Glutamatergic neuron (in vitro differentiated cells): Measurements from ENCODE around the gene RASAL2. TPM values are rescaled to one million over a fixed set of nuclear protein-coding genes. Genes with fewer than 3 reads are reported as not detected.

Source experiments
- DNase-seq: peaks from one replicate; pipeline ENCODE4 v3.0.0; 2022
- H3K27ac Mint-ChIP-seq: one replicate; pipeline ENCODE4 v1.8.0; 2020; ENCODE audit warnings: mild to moderate bottlenecking, mixed read lengths, inconsistent platforms; ENCODE audit not compliant: unreplicated experiment
- H3K27me3 Mint-ChIP-seq: one replicate; pipeline ENCODE4 v1.8.0; 2020; ENCODE audit warnings: mild to moderate bottlenecking, moderate library complexity, mixed read lengths, inconsistent platforms; ENCODE audit not compliant: unreplicated experiment
- H3K36me3 Mint-ChIP-seq: one replicate; pipeline ENCODE4 v1.8.0; 2020; ENCODE audit warnings: mild to moderate bottlenecking, mixed read lengths, inconsistent platforms; ENCODE audit not compliant: unreplicated experiment
- H3K4me1 Mint-ChIP-seq: one replicate; pipeline ENCODE4 v1.8.0; 2020; ENCODE audit warnings: mild to moderate bottlenecking, low read depth, mixed read lengths, inconsistent platforms; ENCODE audit not compliant: unreplicated experiment
- H3K4me3 Mint-ChIP-seq: one replicate; pipeline ENCODE4 v1.8.0; 2020; ENCODE audit warnings: mild to moderate bottlenecking, mixed read lengths, inconsistent platforms; ENCODE audit not compliant: unreplicated experiment
- H3K9me3 Mint-ChIP-seq: one replicate; pipeline ENCODE4 v1.8.0; 2020; ENCODE audit warnings: mild to moderate bottlenecking, moderate library complexity, mixed read lengths, inconsistent platforms; ENCODE audit not compliant: unreplicated experiment
- total RNA-seq: library from RNA; stranded (reverse); fragmentation: NEBNext Ultra II Directional; extraction: Animal tissue kit (Norgen Biotek cat#: 25700); gene quantifications from one replicate; pipeline ENCODE4 v1.2.1, GENCODE V29; 2021; ENCODE audit not compliant: unreplicated experiment
- TF ChIP-seq, protein P1 (sequence below): fragments of 200-600 bp; sonication (generic); IDR thresholded peaks from one replicate; pipeline ENCODE4 v1.5.0; 2021; ENCODE audit not compliant: partially characterized antibody, unreplicated experiment

Gene RASAL2
- total RNA-seq, 1 donor from 2014 or later = 12.4 TPM

DNA sequence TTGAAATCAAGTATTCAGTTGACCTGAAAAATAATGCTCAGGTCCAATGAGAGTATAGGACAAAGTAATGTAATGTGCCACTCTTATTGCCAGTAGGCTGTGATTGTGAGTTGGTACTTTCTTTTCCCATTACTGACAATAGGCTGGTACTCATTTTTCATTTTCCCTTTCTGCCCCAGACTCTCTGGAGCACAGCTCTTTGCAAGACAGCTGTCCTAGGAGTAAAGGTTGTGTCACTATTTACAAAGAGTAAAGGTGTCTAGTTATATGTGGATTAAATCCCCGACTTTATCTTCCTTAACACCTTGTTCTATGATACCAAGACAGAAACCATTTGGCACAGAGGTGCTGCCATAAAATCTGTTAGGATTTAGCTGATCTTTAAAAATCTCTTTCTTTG, 32.3 kb upstream of the RASAL2 start:
- H3K36me3 Mint-ChIP-seq = no peaks in the 10 kb centered on the region
- no peak for DNase-seq
- peaks cover 10% of the 10 kb centered on the region for H3K4me1 Mint-ChIP-seq
- H3K9me3 Mint-ChIP-seq = no peaks in the 10 kb centered on the region
- H3K4me3 Mint-ChIP-seq = no peak overlapping the region
- TF ChIP-seq, protein P1, sequence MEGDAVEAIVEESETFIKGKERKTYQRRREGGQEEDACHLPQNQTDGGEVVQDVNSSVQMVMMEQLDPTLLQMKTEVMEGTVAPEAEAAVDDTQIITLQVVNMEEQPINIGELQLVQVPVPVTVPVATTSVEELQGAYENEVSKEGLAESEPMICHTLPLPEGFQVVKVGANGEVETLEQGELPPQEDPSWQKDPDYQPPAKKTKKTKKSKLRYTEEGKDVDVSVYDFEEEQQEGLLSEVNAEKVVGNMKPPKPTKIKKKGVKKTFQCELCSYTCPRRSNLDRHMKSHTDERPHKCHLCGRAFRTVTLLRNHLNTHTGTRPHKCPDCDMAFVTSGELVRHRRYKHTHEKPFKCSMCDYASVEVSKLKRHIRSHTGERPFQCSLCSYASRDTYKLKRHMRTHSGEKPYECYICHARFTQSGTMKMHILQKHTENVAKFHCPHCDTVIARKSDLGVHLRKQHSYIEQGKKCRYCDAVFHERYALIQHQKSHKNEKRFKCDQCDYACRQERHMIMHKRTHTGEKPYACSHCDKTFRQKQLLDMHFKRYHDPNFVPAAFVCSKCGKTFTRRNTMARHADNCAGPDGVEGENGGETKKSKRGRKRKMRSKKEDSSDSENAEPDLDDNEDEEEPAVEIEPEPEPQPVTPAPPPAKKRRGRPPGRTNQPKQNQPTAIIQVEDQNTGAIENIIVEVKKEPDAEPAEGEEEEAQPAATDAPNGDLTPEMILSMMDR = no peak
- no peaks in the 10 kb centered on the region for H3K27me3 Mint-ChIP-seq
- H3K27ac Mint-ChIP-seq = no peak overlapping the region

GRCh38 chr1:178064191-178064821, 29.6 kb upstream of the RASAL2 start:
- Mint-ChIP-seq H3K36me3 (no peaks in the 10 kb centered on the region), H3K9me3 (peaks cover 2% of the 10 kb centered on the region), H3K4me3 (no peak overlapping the region), H3K4me1 (peaks cover 4% of the 10 kb centered on the region), H3K27me3 (no peaks in the 10 kb centered on the region), H3K27ac (no peak overlapping the region)
- TF ChIP-seq, protein P1 = no peak
- no peak for DNase-seq

DNA sequence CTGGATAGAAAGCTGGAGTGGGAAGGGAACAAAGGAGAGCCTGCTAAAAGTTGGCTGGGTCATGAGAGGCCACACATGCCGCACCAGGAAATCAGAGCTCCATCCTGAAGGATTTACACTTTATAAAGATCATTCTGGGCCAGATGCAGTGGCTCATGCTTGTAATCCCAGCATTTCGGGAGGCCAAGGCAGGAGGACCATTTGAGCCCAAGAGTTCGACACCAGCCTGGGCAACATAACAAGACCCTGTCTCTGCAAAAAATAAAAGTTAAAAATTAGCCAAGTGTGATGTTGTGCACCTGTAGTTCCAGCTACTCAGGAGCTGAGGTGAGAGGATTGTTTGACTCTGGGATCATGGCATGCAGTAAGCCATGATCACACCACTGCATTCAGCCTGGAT, 28.7 kb upstream of the RASAL2 start:
- Mint-ChIP-seq H3K27me3 (no peaks in the 10 kb centered on the region), H3K36me3 (no peaks in the 10 kb centered on the region), H3K4me1 (peaks cover 4% of the 10 kb centered on the region), H3K4me3 (no peak overlapping the region), H3K9me3 (peaks cover 2% of the 10 kb centered on the region), H3K27ac (no peak overlapping the region)
- TF ChIP-seq, protein P1 = no peak
- DNase-seq = no peak

GRCh38 chr1:178066296-178066907, 27.5 kb upstream of the RASAL2 start:
- H3K36me3 Mint-ChIP-seq = no peaks in the 10 kb centered on the region
- no peaks in the 10 kb centered on the region for H3K4me1 Mint-ChIP-seq
- TF ChIP-seq, protein P1 = no peak
- no peak overlapping the region for H3K4me3 Mint-ChIP-seq
- H3K27ac Mint-ChIP-seq = no peak overlapping the region
- H3K9me3 Mint-ChIP-seq = peaks cover 2% of the 10 kb centered on the region
- no peaks in the 10 kb centered on the region for H3K27me3 Mint-ChIP-seq
- no peak for DNase-seq

GRCh38 chr1:178066908-178067614, 26.8 kb upstream of the RASAL2 start:
- no peaks in the 10 kb centered on the region for H3K4me1 Mint-ChIP-seq
- H3K27me3 Mint-ChIP-seq = no peaks in the 10 kb centered on the region
- H3K27ac Mint-ChIP-seq = no peak overlapping the region
- H3K36me3 Mint-ChIP-seq = no peaks in the 10 kb centered on the region
- H3K4me3 Mint-ChIP-seq = no peak overlapping the region
- peaks cover 2% of the 10 kb centered on the region for H3K9me3 Mint-ChIP-seq
- TF ChIP-seq, protein P1 = no peak
- DNase-seq = no peak
